GM10248 (cell line): ENCODE measurements around the gene RGS12.

Source experiments
- CTCF ChIA-PET: fragments of 300-600 bp; sonication (Branson Sonifier 250); formaldehyde crosslinking; extraction: SDS; loops from one replicate; lab custom pipeline; 2021; ENCODE audit warnings: antibody characterized with exemption; lab: Yijun Ruan, JAX
- POLR2A ChIA-PET: fragments of 350-650 bp; sonication (Branson Sonifier 250); formaldehyde crosslinking; extraction: SDS; loops from one replicate; lab custom pipeline; 2020; ENCODE audit warnings: antibody characterized with exemption; lab: Yijun Ruan, JAX
- DNase-seq: peaks from one replicate; pipeline ENCODE4 v3.0.0; 2012; ENCODE audit errors: extremely low spot score
- CTCF ChIP-seq: IDR thresholded peaks from 2 replicates; pipeline ENCODE4 v1.5.1; 2012; ENCODE audit warnings: mild to moderate bottlenecking, low read depth; ENCODE audit errors: extremely low read depth, missing control alignments, control extremely low read depth

The RGS12 gene

GRCh38 chr4:3292571-3293400, at the start of gene RGS12:
Gene RGS12, plus strand, starts transcription at chr4:3293021. Its CDS starts 23,150 bp downstream, at chr4:3316171.
- CTCF ChIA-PET = no interaction called here
- no peak for TF ChIP-seq CTCF

GRCh38 chr4:3243136-3243780, 49.6 kb upstream of the RGS12 start:
- DNase-seq = no peak
- CTCF ChIA-PET = interaction anchor here (1.0 to 1.6 kb wide), 2 partner anchors 11 to 18 kb away, joined by 4 to 5 read pairs; no protein-coding TSS in a partner anchor
- no peak for TF ChIP-seq CTCF
- POLR2A ChIA-PET = no interaction called here

More at GRCh38 chr4:3292571-3293400, at the start of gene RGS12:
- POLR2A ChIA-PET = no interaction called here
- DNase-seq = peak; percentile 97

GRCh38 chr4:3244002-3244401, 48.8 kb upstream of the RGS12 start:
- ChIA-PET CTCF (interaction anchor here (1.0 to 1.6 kb wide), 3 partner anchors 11 to 103 kb away, joined by 3 to 5 read pairs (median 4); no protein-coding TSS in a partner anchor), POLR2A (no interaction called here)
- no peak for TF ChIP-seq CTCF
- DNase-seq = no peak

GRCh38 chr4:3244747-3245146, 48.1 kb upstream of the RGS12 start:
- ChIA-PET CTCF (interaction anchor here (1.3 to 1.6 kb wide), 2 partner anchors 19 to 102 kb away, joined by 3 to 5 read pairs; no protein-coding TSS in a partner anchor), POLR2A (no interaction called here)
- no peak for TF ChIP-seq CTCF
- DNase-seq = no peak

- TF ChIP-seq CTCF = no peak
- ChIA-PET POLR2A (no interaction called here), CTCF (interaction anchor here (1.0 kb wide), 1 partner anchor 11 kb away, joined by 3 read pairs; no protein-coding TSS in a partner anchor)
These were observed 47.1 kb upstream of the RGS12 start for GRCh38 chr4:3245676-3246075.

GRCh38 chr4:3246458-3247398, 46.1 kb upstream of the RGS12 start:
- TF ChIP-seq CTCF = no peak
- ChIA-PET CTCF (interaction anchor here (1.0 kb wide), 1 partner anchor 10 kb away, joined by 3 read pairs; no protein-coding TSS in a partner anchor), POLR2A (no interaction called here)
- no peak for DNase-seq

More at GRCh38 chr4:3245676-3246075, 47.1 kb upstream of the RGS12 start:
- no peak for DNase-seq
